ENCODE measurements around the gene MYO9A. TPM values are rescaled to one million over a fixed set of nuclear protein-coding genes. Genes with fewer than 3 reads are reported as not detected.

The MYO9A gene
- total RNA-seq, 1 donor from 2014 or later = 50.6 TPM

DNA sequence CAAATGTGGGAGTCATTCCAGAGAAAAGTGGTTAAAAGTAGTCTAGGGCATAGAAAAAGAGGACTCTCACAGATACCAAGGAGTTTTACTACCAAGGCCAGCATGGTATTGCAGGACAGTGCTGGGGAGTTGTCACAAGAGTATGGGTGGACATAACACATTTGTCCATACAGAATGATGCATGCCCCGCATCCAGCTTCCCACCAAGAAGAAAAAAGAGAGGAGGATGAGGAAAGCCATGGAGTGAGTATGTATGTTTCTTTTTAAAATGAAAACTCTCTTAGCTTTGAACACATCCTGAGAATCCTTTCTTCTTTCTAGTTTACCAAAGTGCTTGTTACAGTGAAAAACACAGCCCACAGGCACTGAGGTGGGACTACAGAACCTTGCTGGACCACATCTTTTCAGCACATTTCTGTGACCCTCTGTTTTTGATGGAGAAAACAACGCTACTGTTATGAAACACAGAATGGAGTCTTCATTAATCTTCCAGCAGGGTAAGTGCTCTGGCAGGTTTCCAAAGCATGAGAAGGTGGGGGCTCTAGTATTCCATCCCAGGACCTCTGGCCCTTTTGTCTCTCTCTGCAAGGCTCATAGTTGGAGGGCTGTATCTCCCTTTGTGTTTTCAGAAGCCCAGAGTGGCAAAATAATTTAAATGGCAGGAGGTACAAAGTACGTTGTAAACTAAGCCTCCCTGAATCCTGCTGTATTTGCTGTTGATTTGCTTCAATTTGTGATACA lies 294.9 kb downstream of the MYO9A start:
- TF ChIP-seq, protein P1, sequence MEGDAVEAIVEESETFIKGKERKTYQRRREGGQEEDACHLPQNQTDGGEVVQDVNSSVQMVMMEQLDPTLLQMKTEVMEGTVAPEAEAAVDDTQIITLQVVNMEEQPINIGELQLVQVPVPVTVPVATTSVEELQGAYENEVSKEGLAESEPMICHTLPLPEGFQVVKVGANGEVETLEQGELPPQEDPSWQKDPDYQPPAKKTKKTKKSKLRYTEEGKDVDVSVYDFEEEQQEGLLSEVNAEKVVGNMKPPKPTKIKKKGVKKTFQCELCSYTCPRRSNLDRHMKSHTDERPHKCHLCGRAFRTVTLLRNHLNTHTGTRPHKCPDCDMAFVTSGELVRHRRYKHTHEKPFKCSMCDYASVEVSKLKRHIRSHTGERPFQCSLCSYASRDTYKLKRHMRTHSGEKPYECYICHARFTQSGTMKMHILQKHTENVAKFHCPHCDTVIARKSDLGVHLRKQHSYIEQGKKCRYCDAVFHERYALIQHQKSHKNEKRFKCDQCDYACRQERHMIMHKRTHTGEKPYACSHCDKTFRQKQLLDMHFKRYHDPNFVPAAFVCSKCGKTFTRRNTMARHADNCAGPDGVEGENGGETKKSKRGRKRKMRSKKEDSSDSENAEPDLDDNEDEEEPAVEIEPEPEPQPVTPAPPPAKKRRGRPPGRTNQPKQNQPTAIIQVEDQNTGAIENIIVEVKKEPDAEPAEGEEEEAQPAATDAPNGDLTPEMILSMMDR (IDR thresholded peaks at IDR 0.05) = no peak
- ChIA-PET CTCF (no interaction called here), POLR2A (no interaction called here)
- Mint-ChIP-seq H3K36me3 (ENCODE audit: low read depth) (peaks cover 65% of the 10 kb centered on the region), H3K4me3 (no peak overlapping the region), H3K27me3 (no peaks in the 10 kb centered on the region), H3K27ac (no peak overlapping the region), H3K4me1 (no peaks in the 10 kb centered on the region), H3K9me3 (peaks cover 35% of the 10 kb centered on the region)
- intact Hi-C loops (cut with micrococcal nuclease) = no loop called here
- no peak for DNase-seq
- ATAC-seq (ENCODE audit: low read depth) = no peak

DNA sequence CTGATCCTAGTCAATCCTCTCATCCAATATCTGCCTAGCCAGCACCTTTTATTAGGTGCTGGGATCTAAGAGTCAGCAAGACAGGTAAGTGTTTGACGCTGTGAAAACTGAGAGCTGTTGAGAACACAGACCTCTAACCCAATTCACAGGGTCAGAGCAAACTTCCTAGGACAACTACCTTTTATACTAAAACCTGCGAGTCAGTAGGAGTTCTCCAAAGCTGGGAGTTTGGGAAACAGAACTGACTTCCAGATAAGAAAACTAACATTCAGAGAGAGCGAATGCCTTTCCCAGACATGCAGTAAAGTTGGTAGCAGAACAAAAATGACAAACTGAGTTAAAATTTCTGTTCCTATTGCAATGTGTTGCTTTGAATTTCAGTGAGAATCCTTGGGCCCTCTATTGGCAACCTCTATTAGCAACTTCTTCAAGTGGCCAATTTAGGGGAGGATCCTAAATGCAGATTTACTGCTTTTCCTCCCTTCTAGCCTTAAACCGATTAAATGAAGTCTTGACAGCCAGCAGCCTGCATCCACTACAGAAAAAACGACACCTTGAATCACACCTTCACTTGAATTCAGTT lies 296.3 kb downstream of the MYO9A start:
- TF ChIP-seq, protein P1 (IDR thresholded peaks at IDR 0.05) = no peak
- H3K4me3 Mint-ChIP-seq = no peak overlapping the region
- no peak for DNase-seq
- intact Hi-C loops (cut with micrococcal nuclease) = no loop called here
- no peak for ATAC-seq (ENCODE audit: low read depth)
- POLR2A ChIA-PET = no interaction called here
- no peaks in the 10 kb centered on the region for H3K4me1 Mint-ChIP-seq
- H3K27me3 Mint-ChIP-seq = no peaks in the 10 kb centered on the region
- peaks cover 51% of the 10 kb centered on the region for H3K36me3 Mint-ChIP-seq (ENCODE audit: low read depth)
- H3K27ac Mint-ChIP-seq = no peak overlapping the region
- peaks cover 35% of the 10 kb centered on the region for H3K9me3 Mint-ChIP-seq
- CTCF ChIA-PET = no interaction called here

DNA sequence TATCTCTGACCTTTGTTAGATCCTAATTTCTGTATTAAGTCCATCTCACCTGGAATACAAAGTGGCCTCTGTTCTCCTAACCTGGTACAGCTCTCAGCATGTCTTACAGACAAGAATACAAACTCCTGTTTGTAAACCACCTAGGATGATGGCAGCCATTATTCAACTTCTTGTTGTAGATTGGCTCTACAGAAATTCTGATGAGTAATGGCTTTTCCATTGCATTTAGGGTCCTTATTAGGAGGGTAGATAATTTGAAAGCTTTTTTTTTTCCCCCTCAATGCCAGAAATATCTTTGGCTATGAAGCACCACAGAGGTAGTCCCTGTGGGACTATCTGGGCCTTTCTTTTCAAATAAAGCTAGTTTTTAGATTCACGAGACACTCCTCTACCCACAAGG lies 297.8 kb downstream of the MYO9A start:
- Mint-ChIP-seq H3K36me3 (ENCODE audit: low read depth) (peaks cover 35% of the 10 kb centered on the region), H3K9me3 (peaks cover 35% of the 10 kb centered on the region), H3K4me1 (no peaks in the 10 kb centered on the region), H3K4me3 (no peak overlapping the region), H3K27me3 (no peaks in the 10 kb centered on the region), H3K27ac (no peak overlapping the region)
- ATAC-seq (ENCODE audit: low read depth) (no peak), DNase-seq (no peak)
- CTCF ChIA-PET = no interaction called here
- POLR2A ChIA-PET = no interaction called here
- intact Hi-C loops (cut with micrococcal nuclease) = no loop called here
- TF ChIP-seq, protein P1 (IDR thresholded peaks at IDR 0.05) = no peak

DNA sequence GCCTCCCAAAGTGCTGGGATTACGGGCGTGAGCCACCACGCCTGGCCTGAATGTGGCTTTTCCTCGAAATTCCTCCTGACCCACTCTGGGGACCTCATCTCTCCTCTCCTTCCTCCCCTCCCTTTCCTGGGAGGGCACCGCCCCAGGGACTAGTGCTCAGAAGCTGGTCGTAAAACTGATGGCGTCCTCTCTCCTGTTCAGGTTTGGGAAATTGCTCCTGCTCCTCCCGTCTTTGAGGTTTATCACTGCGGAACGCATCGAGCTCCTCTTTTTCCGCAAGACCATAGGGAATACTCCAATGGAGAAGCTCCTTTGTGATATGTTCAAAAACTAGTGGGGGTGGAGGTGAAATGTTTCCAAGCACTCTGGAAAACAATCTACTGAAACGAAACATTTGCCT lies 300.6 kb downstream of the MYO9A start:
- Mint-ChIP-seq H3K27ac (no peak overlapping the region), H3K9me3 (peaks cover 22% of the 10 kb centered on the region), H3K4me3 (no peak overlapping the region), H3K27me3 (no peaks in the 10 kb centered on the region), H3K4me1 (no peaks in the 10 kb centered on the region), H3K36me3 (ENCODE audit: low read depth) (peaks cover 11% of the 10 kb centered on the region)
- TF ChIP-seq, protein P1 (IDR thresholded peaks at IDR 0.05) = no peak
- CTCF ChIA-PET = no interaction called here
- no peak for DNase-seq
- POLR2A ChIA-PET = no interaction called here
- intact Hi-C loops (cut with micrococcal nuclease) = no loop called here
- no peak for ATAC-seq (ENCODE audit: low read depth)

DNA sequence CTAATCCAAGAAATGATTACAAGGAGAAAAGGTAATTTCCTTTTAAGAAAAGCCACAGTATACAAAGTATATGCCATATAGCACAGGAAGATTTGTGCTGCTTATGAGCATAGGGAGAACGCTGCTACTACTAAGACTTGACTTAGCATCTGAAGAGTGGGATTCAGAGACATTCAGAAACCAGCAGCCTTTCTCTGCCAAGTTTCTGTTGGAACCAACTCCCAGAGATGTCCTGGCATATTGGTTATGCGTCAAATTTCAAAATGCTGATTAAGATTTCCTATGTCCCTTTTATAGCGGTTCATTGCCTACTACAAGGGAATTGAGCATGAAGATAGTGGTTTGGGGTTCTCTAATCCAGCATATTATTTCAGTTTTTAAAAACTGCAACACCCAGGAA lies 302.6 kb downstream of the MYO9A start:
- Mint-ChIP-seq H3K27me3 (no peaks in the 10 kb centered on the region), H3K36me3 (ENCODE audit: low read depth) (no peaks in the 10 kb centered on the region), H3K27ac (no peak overlapping the region), H3K9me3 (peaks cover 9% of the 10 kb centered on the region), H3K4me1 (no peaks in the 10 kb centered on the region), H3K4me3 (no peak overlapping the region)
- POLR2A ChIA-PET = no interaction called here
- no peak for ATAC-seq (ENCODE audit: low read depth)
- intact Hi-C loops (cut with micrococcal nuclease) = no loop called here
- CTCF ChIA-PET = no interaction called here
- TF ChIP-seq, protein P1 (IDR thresholded peaks at IDR 0.05) = no peak
- DNase-seq = no peak
